NCI-H1436 (cell line): ENCODE results near the gene SMU1.
"Not testable (repeated sequence)": the region's sequence is repeated elsewhere in the genome, so short reads cannot be mapped to it uniquely, and the experiment has no call there.

Experiments
- DNase-seq: peaks from one replicate; lab custom pipeline; 2025; lab: John Stamatoyannopoulos, UW

The SMU1 gene

DNA sequence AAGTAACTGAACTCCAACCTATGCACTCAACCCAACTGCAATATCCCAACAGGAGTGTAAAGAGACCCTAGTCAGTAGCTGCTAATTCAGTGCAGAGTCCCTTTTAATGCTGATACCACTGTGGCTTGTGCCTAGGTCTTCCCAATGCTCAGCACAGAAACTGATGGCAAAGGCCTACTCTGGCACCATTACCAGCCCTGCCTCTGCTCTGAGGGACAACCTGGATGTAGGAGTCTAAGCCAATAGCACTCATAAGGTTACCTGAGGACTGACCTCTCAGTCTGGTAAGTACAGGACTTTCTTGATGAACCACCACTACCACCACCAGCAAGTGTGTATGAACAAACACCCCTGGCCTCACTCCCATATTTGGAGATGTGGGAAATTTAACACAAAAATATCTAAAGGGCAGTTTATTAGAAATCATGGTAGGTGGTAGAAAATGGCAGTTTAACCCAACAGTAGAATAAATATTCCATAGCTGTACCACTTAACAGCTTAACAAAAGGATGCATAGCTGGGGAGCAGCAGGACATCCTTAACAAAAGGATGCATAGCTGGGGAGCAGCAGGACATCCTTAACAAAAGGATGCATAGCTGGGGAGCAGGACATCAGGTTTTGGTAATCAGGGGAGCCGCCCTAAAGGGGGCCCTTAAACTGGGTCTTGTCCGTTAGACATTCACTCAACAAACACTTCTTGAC is 62.4 kb downstream of the SMU1 start:
- no peak for DNase-seq

DNA sequence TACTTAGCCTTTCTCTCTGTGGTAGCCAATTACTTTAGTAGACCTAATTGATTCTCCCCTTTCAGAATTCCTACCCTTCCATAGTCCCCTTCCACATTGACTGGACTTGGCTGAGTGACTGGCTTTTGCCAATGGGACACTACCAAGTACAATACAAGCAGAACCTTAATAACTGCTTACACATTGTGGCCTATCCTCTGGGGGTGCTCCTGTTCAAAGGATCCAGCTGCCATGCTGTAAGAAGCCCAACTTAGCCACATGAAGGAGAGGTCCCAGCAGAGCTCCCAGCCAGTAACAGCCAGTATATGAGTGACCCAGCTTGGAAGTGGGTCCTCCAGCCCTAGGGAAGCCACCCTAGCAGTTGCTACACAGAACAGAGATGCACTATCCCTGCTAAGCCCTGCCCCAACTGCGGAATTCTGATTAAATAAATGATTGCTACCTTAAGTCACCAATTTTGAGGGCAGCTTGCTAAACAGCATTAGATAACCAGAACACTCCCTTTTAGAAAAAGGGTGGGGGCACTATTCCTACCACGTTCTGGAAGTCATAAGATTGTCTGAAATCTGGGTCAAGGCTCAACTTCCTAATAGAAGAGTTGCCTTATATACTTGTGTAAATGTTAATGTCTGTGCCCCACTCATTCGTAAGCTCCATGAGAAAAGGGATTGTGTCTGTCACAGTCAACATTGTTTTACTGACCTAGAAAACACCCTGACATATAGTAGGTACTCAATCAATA is 64.0 kb downstream of the SMU1 start:
- no peak for DNase-seq

DNA sequence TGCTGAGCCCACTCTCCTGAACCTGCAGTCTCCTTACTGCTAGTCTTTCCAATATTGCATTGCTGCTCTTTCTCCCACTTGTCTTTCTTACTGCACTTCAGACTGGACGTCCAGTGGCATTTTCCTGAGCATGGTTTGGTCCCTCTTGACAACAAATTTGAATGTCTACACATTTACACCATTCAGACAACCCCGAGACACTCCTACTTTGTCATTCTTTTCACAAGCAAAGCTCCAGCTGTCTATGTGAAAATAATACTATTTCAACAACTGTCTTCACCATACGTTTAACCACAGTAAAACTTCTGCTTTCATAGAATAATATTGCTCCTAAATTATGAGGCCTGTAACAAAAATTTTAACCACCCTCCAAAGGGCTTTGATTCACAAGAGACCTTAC is 64.6 kb downstream of the SMU1 start:
- DNase-seq, result no peak

DNA sequence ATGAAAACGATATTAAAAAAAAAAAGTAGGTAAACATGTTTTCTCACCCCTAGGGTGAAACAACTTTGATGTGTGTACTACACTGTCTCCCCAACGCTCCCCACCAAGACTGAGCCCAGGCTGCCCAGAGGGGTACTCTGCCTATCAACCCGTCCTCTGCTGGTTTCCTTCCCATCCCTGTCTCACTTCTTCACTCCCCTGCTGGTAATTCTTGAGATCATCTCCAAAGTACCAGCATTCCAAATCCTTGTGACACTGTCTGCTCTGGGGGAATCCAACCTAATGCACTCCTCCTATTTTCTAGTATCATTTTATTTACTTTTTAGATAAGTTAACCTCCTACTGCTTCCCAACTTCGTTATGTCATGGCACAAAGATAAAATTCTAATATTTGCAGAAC is 68.7 kb downstream of the SMU1 start:
- no peak for DNase-seq

DNA sequence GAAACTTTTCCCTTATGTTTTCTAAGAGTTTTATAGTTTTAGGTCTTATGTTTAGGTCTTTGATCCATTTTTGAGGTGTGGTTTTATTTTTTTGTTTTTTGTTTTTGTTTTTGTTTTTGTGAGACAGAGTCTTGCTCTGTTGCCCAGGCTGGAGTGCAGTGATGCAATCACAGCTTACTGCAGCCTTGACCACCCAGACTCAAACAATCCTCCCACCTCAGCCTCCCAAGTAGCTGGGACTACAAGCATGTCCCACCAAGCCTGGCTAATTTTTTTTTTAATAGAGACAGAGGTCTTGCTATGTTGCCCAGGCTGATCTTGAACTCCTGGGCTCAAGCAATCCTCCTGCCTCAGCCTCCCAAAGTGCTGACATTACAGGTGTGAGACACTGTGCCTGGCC is 71.1 kb downstream of the SMU1 start:
- DNase-seq, result not testable (repeated sequence)

DNA sequence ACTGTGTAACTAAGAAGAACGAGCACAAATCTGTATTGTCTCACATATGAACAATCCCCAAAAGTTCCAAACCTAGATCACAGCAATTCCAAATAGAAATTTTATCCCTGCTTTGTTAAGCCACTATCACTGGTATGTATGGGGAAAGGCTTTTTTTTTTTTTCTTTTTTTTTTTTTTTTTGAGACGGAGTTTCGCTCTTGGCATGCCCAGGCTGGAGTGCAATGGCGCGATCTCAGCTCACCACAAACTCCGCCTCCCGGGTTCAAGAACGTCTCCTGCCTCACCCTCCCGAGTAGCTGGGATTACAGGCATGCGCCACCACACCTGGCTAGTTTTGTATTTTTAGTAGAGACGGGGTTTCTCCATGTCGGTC is 75.8 kb downstream of the SMU1 start:
- not testable (repeated sequence) for DNase-seq

DNA sequence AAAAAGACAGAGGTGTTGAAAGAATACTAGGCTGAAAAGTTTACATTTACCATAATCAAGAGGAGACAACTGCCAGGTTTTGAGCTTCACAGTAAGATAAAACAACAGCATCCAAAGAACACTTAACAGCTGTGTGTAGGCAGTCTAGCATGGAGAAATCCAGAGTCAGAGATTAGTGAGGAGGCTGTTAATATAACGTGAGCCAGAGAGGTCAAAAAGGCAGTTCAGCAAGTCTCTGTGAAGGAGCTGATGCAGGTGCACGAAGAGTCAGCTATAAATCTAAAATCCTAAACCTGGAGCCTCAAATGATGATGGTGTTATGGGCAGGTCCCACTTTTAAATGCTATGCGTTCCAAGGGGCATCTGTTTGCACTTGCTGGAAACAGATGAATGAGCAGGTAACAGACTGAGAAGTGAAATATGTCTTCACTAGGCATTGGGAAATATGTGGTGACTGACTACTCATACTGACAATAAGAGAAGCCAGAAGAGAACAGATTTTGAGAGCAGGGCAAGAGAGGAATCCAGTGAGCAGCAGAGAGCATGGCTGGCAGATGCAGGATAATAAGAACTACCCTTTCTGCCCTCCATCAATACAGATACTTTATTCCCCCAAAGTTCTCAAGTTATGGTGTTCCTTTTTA is 83.8 kb downstream of the SMU1 start:
- DNase-seq, result no peak

DNA sequence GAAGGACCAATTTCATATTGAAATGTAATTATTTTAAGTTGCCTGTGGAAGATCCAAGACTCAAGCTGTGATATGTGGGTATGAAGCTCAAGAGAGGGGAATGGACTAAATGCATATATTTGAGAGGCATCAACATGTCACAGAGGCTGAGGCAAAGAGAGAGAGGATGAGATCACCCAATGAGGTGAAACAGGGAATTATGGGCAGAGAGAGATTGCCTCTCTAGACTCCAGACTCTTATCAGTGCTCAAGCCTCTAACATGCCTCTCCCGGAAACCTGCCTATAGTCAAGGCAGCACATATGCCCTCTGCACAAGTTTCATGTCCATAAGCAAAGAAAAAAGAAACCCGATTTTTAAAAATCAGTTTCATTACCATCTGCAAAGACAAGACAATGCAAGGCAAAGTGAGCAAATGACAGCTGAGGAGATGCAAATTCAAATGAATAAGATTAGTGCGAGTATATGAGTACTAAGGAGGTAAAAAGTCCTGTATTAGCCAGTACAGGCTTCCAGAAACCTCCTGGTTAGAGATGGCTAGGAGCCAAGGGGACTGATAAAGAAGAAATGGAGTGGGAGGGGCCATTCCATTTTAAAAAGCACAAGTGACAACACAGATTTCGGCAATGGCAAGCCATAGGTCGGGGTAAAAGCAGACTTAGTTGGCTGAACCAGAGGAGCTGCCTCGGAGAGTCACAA is 84.4 kb downstream of the SMU1 start:
- no peak for DNase-seq
